SU-DHL-6 (cell line): ENCODE data around the gene SPSB3.

Experiments
- H2AFZ ChIP-seq: fragments of 200-600 bp; sonication (generic); 2 replicates; pipeline ENCODE4 v1.6.1; 2014; ENCODE audit warnings: low read depth, mild to moderate bottlenecking, moderate library complexity, mixed read lengths, antibody characterized with exemption, low read length; ENCODE audit not compliant: severe bottlenecking
- H3F3A ChIP-seq: fragments of 200-600 bp; shearing (Covaris generic); 2 replicates; pipeline ENCODE4 v1.6.0; 2016; ENCODE audit warnings: antibody characterized with exemption, mild to moderate bottlenecking; ENCODE audit not compliant: insufficient read depth
- H3K27ac ChIP-seq: fragments of 200-600 bp; sonication (generic); 2 replicates; pipeline ENCODE4 v1.5.1; 2016; ENCODE audit warnings: low read depth, mild to moderate bottlenecking, low read length, moderate library complexity, mixed read lengths
- H3K27me3 ChIP-seq: fragments of 200-600 bp; sonication (generic), shearing (Covaris generic); 2 replicates; pipeline ENCODE4 v1.6.0; 2014; ENCODE audit warnings: mild to moderate bottlenecking, low read length
- H3K36me3 ChIP-seq: fragments of 200-600 bp; sonication (generic); 2 replicates; pipeline ENCODE4 v1.6.1; 2014; ENCODE audit warnings: mild to moderate bottlenecking, low read length, mixed read lengths
- H3K4me2 ChIP-seq: fragments of 300-600, 200-600 bp; shearing (Covaris generic), sonication (generic); 2 replicates; pipeline ENCODE4 v1.6.0; 2014; ENCODE audit warnings: low read length, low read depth, mild to moderate bottlenecking; ENCODE audit not compliant: poor library complexity, severe bottlenecking
- H3K4me3 ChIP-seq: fragments of 200-600 bp; sonication (generic); 2 replicates; pipeline ENCODE4 v1.5.1; 2014; ENCODE audit warnings: antibody characterized with exemption, low read length, mild to moderate bottlenecking, mixed read lengths; ENCODE audit not compliant: insufficient read depth, poor library complexity, severe bottlenecking
- H3K79me2 ChIP-seq: fragments of 200-600 bp; sonication (generic); 2 replicates; pipeline ENCODE4 v1.6.1; 2014; ENCODE audit warnings: mild to moderate bottlenecking, low read length, moderate library complexity; ENCODE audit not compliant: insufficient read depth
- H3K9ac ChIP-seq: fragments of 200-600 bp; sonication (generic); 2 replicates; pipeline ENCODE4 v1.7.0; 2014; ENCODE audit warnings: mild to moderate bottlenecking, low read length
- H3K9me2 ChIP-seq: fragments of 200-600 bp; sonication (generic); replicated peaks from 2 replicates; pipeline ENCODE4 v1.6.1; 2014; ENCODE audit warnings: low read length; ENCODE audit not compliant: insufficient read depth
- H3K9me3 ChIP-seq: fragments of 200-600 bp; sonication (generic); 2 replicates; pipeline ENCODE4 v1.6.1; 2014; ENCODE audit warnings: low read length, mixed read lengths; ENCODE audit not compliant: insufficient read depth
- H4K20me1 ChIP-seq: fragments of 200-600 bp; sonication (generic); 2 replicates; pipeline ENCODE4 v1.6.1; 2014; ENCODE audit warnings: low read depth, mild to moderate bottlenecking, antibody characterized with exemption, low read length, moderate library complexity, mixed read lengths
- CTCF ChIP-seq: fragments of 200-600 bp; sonication (generic); IDR thresholded peaks from one replicate; pipeline ENCODE4 v1.5.1; 2017; ENCODE audit warnings: antibody characterized with exemption, mild to moderate bottlenecking, low read length, moderate library complexity; ENCODE audit not compliant: insufficient read depth, poor library complexity, severe bottlenecking
- EZH2phosphoT487 ChIP-seq: fragments of 200-600 bp; sonication (generic), shearing (Covaris generic); conservative IDR thresholded peaks from 2 replicates; pipeline ENCODE4 v1.6.1; 2018; ENCODE audit warnings: mild to moderate bottlenecking, antibody characterized with exemption, low read length, moderate library complexity, mixed read lengths

The SPSB3 gene

GRCh38 chr16:1732071-1732470, 50.3 kb downstream of the SPSB3 start:
- Histone ChIP-seq H3K9me3 (no peaks in the 10 kb centered on the region), H4K20me1 (no peaks in the 10 kb centered on the region), H2AFZ (no peak overlapping the region), H3K9me2 (no peaks in the 10 kb centered on the region), H3F3A (peaks cover 4% of the 10 kb centered on the region; the same call in 1 of the 2 replicates), H3K9ac (no peak overlapping the region), H3K79me2 (no peaks in the 10 kb centered on the region), H3K36me3 (no peaks in the 10 kb centered on the region), H3K27ac (no peak overlapping the region), H3K27me3 (no peaks in the 10 kb centered on the region), H3K4me3 (no peak overlapping the region), H3K4me2 (no peak overlapping the region)
- TF ChIP-seq EZH2phosphoT487 (no peak), CTCF (no peak)

DNA sequence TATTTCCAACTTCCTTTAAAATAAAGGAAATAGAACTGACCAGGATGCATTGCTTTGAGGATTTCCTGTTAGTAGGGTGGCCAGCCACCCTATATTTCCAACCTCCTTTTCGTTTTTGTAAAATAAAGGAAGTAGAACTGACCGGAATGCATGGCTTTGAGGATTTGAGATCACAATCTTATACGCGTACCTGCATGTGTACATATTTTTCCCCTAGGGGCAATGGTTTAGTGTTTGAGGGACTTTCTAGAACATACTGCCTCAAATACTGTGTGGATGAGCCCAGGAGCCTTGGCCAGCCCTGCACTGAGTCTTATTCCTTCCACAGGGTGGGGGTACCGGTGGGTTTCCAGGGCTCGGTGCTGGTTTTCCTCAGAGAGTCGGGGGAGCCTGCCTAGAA, 50.8 kb downstream of the SPSB3 start:
- no peaks in the 10 kb centered on the region for H4K20me1 ChIP-seq
- no peaks in the 10 kb centered on the region for H3K9me2 ChIP-seq
- no peak overlapping the region for H3K27ac ChIP-seq
- no peaks in the 10 kb centered on the region for H3K9me3 ChIP-seq
- no peak for TF ChIP-seq CTCF
- TF ChIP-seq EZH2phosphoT487 = no peak
- H3K79me2 ChIP-seq = no peaks in the 10 kb centered on the region
- no peaks in the 10 kb centered on the region for H3K27me3 ChIP-seq
- H3K36me3 ChIP-seq = no peaks in the 10 kb centered on the region
- H2AFZ ChIP-seq = no peak overlapping the region
- H3K9ac ChIP-seq = no peak overlapping the region
- peaks cover 3% of the 10 kb centered on the region; the same call in 1 of the 2 replicates for H3F3A ChIP-seq
- H3K4me3 ChIP-seq = no peak overlapping the region
- H3K4me2 ChIP-seq = no peak overlapping the region

GRCh38 chr16:1731073-1731472, 51.3 kb downstream of the SPSB3 start:
- no peaks in the 10 kb centered on the region for H3K27me3 ChIP-seq
- H3K9ac ChIP-seq = no peak overlapping the region
- no peaks in the 10 kb centered on the region for H3K9me2 ChIP-seq
- H3F3A ChIP-seq = no peaks in the 10 kb centered on the region; the same call in 1 of the 2 replicates
- no peak overlapping the region for H3K27ac ChIP-seq
- no peaks in the 10 kb centered on the region for H3K79me2 ChIP-seq
- TF ChIP-seq CTCF (no peak), EZH2phosphoT487 (no peak)
- H4K20me1 ChIP-seq = no peaks in the 10 kb centered on the region
- H3K4me2 ChIP-seq = no peak overlapping the region
- no peak overlapping the region for H3K4me3 ChIP-seq
- no peak overlapping the region for H2AFZ ChIP-seq
- no peaks in the 10 kb centered on the region for H3K36me3 ChIP-seq
- no peaks in the 10 kb centered on the region for H3K9me3 ChIP-seq
